Neutrophil (primary cell): ENCODE results near the gene GHRHR.

Experiments used
- H3K27ac ChIP-seq: fragments of 200-600 bp; sonication (generic); 2 replicates; pipeline ENCODE4 v1.5.1; 2016; ENCODE audit warnings: mild to moderate bottlenecking, moderate library complexity
- H3K27me3 ChIP-seq: fragments of 200-600 bp; sonication (generic); 2 replicates; pipeline ENCODE4 v1.6.0; 2016; ENCODE audit warnings: mild to moderate bottlenecking
- H3K36me3 ChIP-seq: fragments of 200-600 bp; sonication (generic); 2 replicates; pipeline ENCODE4 v1.5.1; 2017
- H3K4me1 ChIP-seq, 2 experiments: fragments of 200-600 bp in 1 of 2; sonication (generic) in 1 of 2; 1 replicate in 1 of 2; 2 replicates in 1 of 2; pipeline versions ENCODE4 v1.5.1 to v1.6.1; 2013 to 2016; ENCODE audit warnings: low read depth in 1 of 2, low read length in 1 of 2, mild to moderate bottlenecking in 1 of 2, moderate library complexity in 1 of 2; ENCODE audit not compliant: control insufficient read depth in 1 of 2, insufficient read depth in 1 of 2
- H3K4me3 ChIP-seq, 2 experiments: fragments of 200-600 bp in 1 of 2; sonication (generic) in 1 of 2; 1 replicate in 1 of 2; 2 replicates in 1 of 2; pipeline ENCODE4 v1.5.1; 2013 to 2016; ENCODE audit warnings: low read depth in 1 of 2, low read length in 1 of 2, mild to moderate bottlenecking in 1 of 2, moderate library complexity in 1 of 2
- H3K9me3 ChIP-seq: fragments of 200-600 bp; sonication (generic); 2 replicates; pipeline ENCODE4 v1.5.1; 2016
- CTCF ChIP-seq: fragments of 200-600 bp; sonication (generic); IDR thresholded peaks from 2 replicates; pipeline ENCODE4 v1.5.1; 2016; ENCODE audit warnings: antibody characterized with exemption

The GHRHR gene

GRCh38 chr7:30917216-30917893 is 46.4 kb upstream of the GHRHR start:
- Histone ChIP-seq H3K9me3 (no peaks in the 10 kb centered on the region), H3K36me3 (no peaks in the 10 kb centered on the region), H3K4me1 (no peaks in the 10 kb centered on the region), H3K4me3 (no peak overlapping the region), H3K27ac (no peak overlapping the region), H3K27me3 (no peaks in the 10 kb centered on the region)
- no peak for TF ChIP-seq CTCF

GRCh38 chr7:30918676-30919075 is 45.1 kb upstream of the GHRHR start:
- Histone ChIP-seq H3K4me3 (no peak overlapping the region), H3K9me3 (no peaks in the 10 kb centered on the region), H3K36me3 (no peaks in the 10 kb centered on the region), H3K27me3 (no peaks in the 10 kb centered on the region), H3K27ac (no peak overlapping the region), H3K4me1 (no peaks in the 10 kb centered on the region)
- TF ChIP-seq CTCF: no peak

GRCh38 chr7:30920021-30920583 is 43.7 kb upstream of the GHRHR start:
- no peak overlapping the region for H3K27ac ChIP-seq
- H3K4me1 ChIP-seq: no peaks in the 10 kb centered on the region
- no peaks in the 10 kb centered on the region for H3K36me3 ChIP-seq
- no peak for TF ChIP-seq CTCF
- no peaks in the 10 kb centered on the region for H3K27me3 ChIP-seq
- H3K9me3 ChIP-seq: no peaks in the 10 kb centered on the region
- H3K4me3 ChIP-seq: no peak overlapping the region

GRCh38 chr7:30920584-30921539 is 42.9 kb upstream of the GHRHR start:
- H3K4me3 ChIP-seq: no peak overlapping the region
- no peaks in the 10 kb centered on the region for H3K9me3 ChIP-seq
- H3K27me3 ChIP-seq: no peaks in the 10 kb centered on the region
- no peaks in the 10 kb centered on the region for H3K4me1 ChIP-seq
- no peak for TF ChIP-seq CTCF
- no peaks in the 10 kb centered on the region for H3K36me3 ChIP-seq
- no peak overlapping the region for H3K27ac ChIP-seq

GRCh38 chr7:30921540-30922401 is 42.0 kb upstream of the GHRHR start:
- H3K27me3 ChIP-seq: no peaks in the 10 kb centered on the region
- no peaks in the 10 kb centered on the region for H3K9me3 ChIP-seq
- no peak for TF ChIP-seq CTCF
- no peaks in the 10 kb centered on the region for H3K36me3 ChIP-seq
- no peaks in the 10 kb centered on the region for H3K4me1 ChIP-seq
- H3K4me3 ChIP-seq: no peak overlapping the region
- no peak overlapping the region for H3K27ac ChIP-seq
